H1 (cell line): ENCODE results near the gene FMOD. TPM values are rescaled to one million over a fixed set of nuclear protein-coding genes. Genes with fewer than 3 reads are reported as not detected.

ENCODE experiments used
- ATF3 ChIP-seq: IDR thresholded peaks from 2 replicates; pipeline ENCODE4 v1.6.1; 2011; ENCODE audit warnings: low read depth, mild to moderate bottlenecking, low read length; ENCODE audit not compliant: insufficient read depth
- BRCA1 ChIP-seq: IDR thresholded peaks from 2 replicates; pipeline ENCODE4 v1.6.1; 2012; ENCODE audit warnings: low read depth, low read length, improper control_type of control experiment
- CHD7 ChIP-seq: fragments of 300-600 bp; sonication (generic); IDR thresholded peaks from 2 replicates; pipeline ENCODE4 v1.7.1; 2012; ENCODE audit warnings: low read length, moderate library complexity, mild to moderate bottlenecking, inconsistent platforms; ENCODE audit not compliant: insufficient replicate concordance
- EZH2 ChIP-seq: fragments of 200-600 bp; sonication (generic); IDR thresholded peaks from 2 replicates; pipeline ENCODE4 v1.7.1; 2012; ENCODE audit warnings: low read depth, mild to moderate bottlenecking, moderate library complexity, low read length, inconsistent platforms; ENCODE audit not compliant: severe bottlenecking
- NANOG ChIP-seq: IDR thresholded peaks from 2 replicates; pipeline ENCODE4 v1.6.1; 2011; ENCODE audit warnings: low read length, low read depth, mild to moderate bottlenecking, inconsistent platforms; ENCODE audit not compliant: insufficient read depth, poor library complexity, severe bottlenecking
- polyA plus RNA-seq, 7 experiments: library from polyadenylated mRNA; depleted of rRNA in 3 of 7; stranded (reverse) in 5 of 7; unstranded in 2 of 7; fragments of >200 nt in 5 of 7; fragments of 200-250 nt in 2 of 7; gene quantifications; 1 replicate in 5 of 7; 2 replicates in 1 of 7; 4 replicates in 1 of 7; pipeline versions ENCODE4 v1.2.1 to v1.2.3, GENCODE V29; 2011 to 2013; ENCODE audit warnings: missing spikeins in 2 of 7, mixed read lengths in 2 of 7
- total RNA-seq: library from RNA; stranded (reverse); fragmentation: NEBNext Ultra II Directional; extraction: Animal tissue kit (Norgen Biotek cat#: 25700); gene quantifications from 2 replicates; pipeline ENCODE4 v1.2.1, GENCODE V29; 2021

FMOD gene
- total and polyA plus RNA-seq, 2 of the 8 experiments (the other 6 are each of a cell fraction or from before 2014, with no cell fraction given), result 0.17 to 0.32 TPM

- TF ChIP-seq BRCA1 (no peak), ATF3 (no peak), EZH2 (no peak), CHD7 (no peak), NANOG (no peak)
Observed at GRCh38 chr1:203367057-203367456, 16.1 kb upstream of the FMOD start (continued).
